H9 (cell line): ENCODE measurements around the gene SGIP1. TPM values are rescaled to one million over a fixed set of nuclear protein-coding genes. Genes with fewer than 3 reads are reported as not detected.

ENCODE experiments used
- DNase-seq: peaks from one replicate; pipeline ENCODE4 v3.0.0-alpha.2; 2017
- H2AFZ ChIP-seq: one replicate; pipeline ENCODE4 v1.6.1; 2013; ENCODE audit warnings: mild to moderate bottlenecking, low read length, control low read depth, moderate library complexity
- H2AK5ac ChIP-seq: 2 replicates; pipeline ENCODE4 v1.6.1; 2013; ENCODE audit warnings: low read length, control low read depth, mixed read lengths; ENCODE audit not compliant: insufficient read length
- H2BK120ac ChIP-seq: one replicate; pipeline ENCODE4 v1.6.1; 2013; ENCODE audit warnings: low read depth, mild to moderate bottlenecking, low read length, control low read depth, inconsistent platforms; ENCODE audit not compliant: poor library complexity, severe bottlenecking
- H2BK12ac ChIP-seq: 2 replicates; pipeline ENCODE4 v1.6.1; 2013; ENCODE audit warnings: low read length, control low read depth, mixed read lengths, low read depth; ENCODE audit not compliant: insufficient read length
- H2BK15ac ChIP-seq: 2 replicates; pipeline ENCODE4 v1.6.1; 2013; ENCODE audit warnings: low read depth, low read length, control low read depth
- H2BK20ac ChIP-seq: one replicate; pipeline ENCODE4 v1.6.1; 2013; ENCODE audit warnings: low read depth, mild to moderate bottlenecking, low read length, control low read depth, inconsistent platforms; ENCODE audit not compliant: poor library complexity, severe bottlenecking
- H2BK5ac ChIP-seq: 2 replicates; pipeline ENCODE4 v1.6.1; 2013; ENCODE audit warnings: low read length, control low read depth, mixed read lengths; ENCODE audit not compliant: insufficient read length
- H3K14ac ChIP-seq: 2 replicates; pipeline ENCODE4 v1.6.1; 2013; ENCODE audit warnings: low read length, control low read depth; ENCODE audit not compliant: insufficient read depth
- H3K18ac ChIP-seq: 2 replicates; pipeline ENCODE4 v1.6.1; 2013; ENCODE audit warnings: low read depth, mild to moderate bottlenecking, mixed read lengths, low read length, control low read depth; ENCODE audit not compliant: insufficient read length
- H3K23ac ChIP-seq: 2 replicates; pipeline ENCODE4 v1.6.1; 2013; ENCODE audit warnings: low read length, control low read depth, mixed read lengths, low read depth; ENCODE audit not compliant: insufficient read length
- H3K23me2 ChIP-seq: 2 replicates; pipeline ENCODE4 v1.6.1; 2013; ENCODE audit warnings: low read depth, mild to moderate bottlenecking, mixed read lengths, low read length, control low read depth; ENCODE audit not compliant: insufficient read length, poor library complexity, severe bottlenecking
- H3K27ac ChIP-seq: 2 replicates; pipeline ENCODE4 v1.5.1; 2013; ENCODE audit warnings: low read length, control low read depth, mixed read lengths, low read depth; ENCODE audit not compliant: insufficient read length
- H3K27me3 ChIP-seq: 2 replicates; pipeline ENCODE4 v1.6.1; 2013; ENCODE audit warnings: low read length, control low read depth, inconsistent platforms; ENCODE audit not compliant: insufficient read depth
- H3K4ac ChIP-seq: 2 replicates; pipeline ENCODE4 v1.6.1; 2013; ENCODE audit warnings: low read depth, mild to moderate bottlenecking, control low read depth, inconsistent platforms, low read length, moderate library complexity
- H3K4me1 ChIP-seq: 2 replicates; pipeline ENCODE4 v1.6.1; 2013; ENCODE audit warnings: low read length, control low read depth, inconsistent platforms; ENCODE audit not compliant: insufficient read depth
- H3K4me2 ChIP-seq: 2 replicates; pipeline ENCODE4 v1.6.1; 2013; ENCODE audit warnings: low read length, control low read depth, mixed read lengths; ENCODE audit not compliant: insufficient read length, insufficient read depth
- H3K56ac ChIP-seq: 2 replicates; pipeline ENCODE4 v1.6.1; 2013; ENCODE audit warnings: low read depth, mild to moderate bottlenecking, mixed read lengths, low read length, control low read depth; ENCODE audit not compliant: insufficient read length
- H3K79me1 ChIP-seq: 2 replicates; pipeline ENCODE4 v1.6.1; 2013; ENCODE audit warnings: low read depth, mild to moderate bottlenecking, moderate library complexity, low read length, control low read depth, inconsistent platforms; ENCODE audit not compliant: insufficient read depth, poor library complexity, severe bottlenecking
- H3K79me2 ChIP-seq: 2 replicates; pipeline ENCODE4 v1.6.1; 2013; ENCODE audit warnings: low read length, control low read depth, inconsistent platforms; ENCODE audit not compliant: insufficient read depth
- H3K9ac ChIP-seq: 2 replicates; pipeline ENCODE4 v1.6.1; 2013; ENCODE audit warnings: low read length, control low read depth, mixed read lengths; ENCODE audit not compliant: insufficient read length; ENCODE audit errors: extremely low read depth
- H3K9me3 ChIP-seq: one replicate; pipeline ENCODE4 v1.6.1; 2013; ENCODE audit warnings: low read depth, low read length, inconsistent platforms; ENCODE audit not compliant: control insufficient read depth
- H3T11ph ChIP-seq: one replicate; pipeline ENCODE4 v1.6.1; 2013; ENCODE audit warnings: mild to moderate bottlenecking, low read length, control low read depth, inconsistent platforms
- H4K20me1 ChIP-seq: one replicate; pipeline ENCODE4 v1.6.1; 2013; ENCODE audit not compliant: control insufficient read depth, insufficient read length, insufficient read depth
- H4K5ac ChIP-seq: 2 replicates; pipeline ENCODE4 v1.6.1; 2013; ENCODE audit warnings: low read depth, mild to moderate bottlenecking, mixed read lengths, low read length, control low read depth; ENCODE audit not compliant: insufficient read length
- H4K8ac ChIP-seq: replicated peaks from 2 replicates; pipeline ENCODE4 v1.6.1; 2013; ENCODE audit warnings: low read length, control low read depth, mixed read lengths, low read depth; ENCODE audit not compliant: insufficient read length
- H4K91ac ChIP-seq: 2 replicates; pipeline ENCODE4 v1.6.1; 2013; ENCODE audit warnings: low read depth, mild to moderate bottlenecking, moderate library complexity, mixed read lengths, low read length, control low read depth; ENCODE audit not compliant: insufficient read length
- H3K27ac Mint-ChIP-seq, 3 experiments: 2 replicates in 2 of 3; 3 replicates in 1 of 3; pipeline ENCODE4 v1.8.0; 2020 to 2021; ENCODE audit warnings: mixed read lengths in 3 of 3, mild to moderate bottlenecking in 1 of 3, moderate library complexity in 1 of 3
- H3K27me3 Mint-ChIP-seq: 2 replicates; pipeline ENCODE4 v1.8.0; 2021; ENCODE audit warnings: low read depth, mild to moderate bottlenecking, moderate library complexity, mixed read lengths
- H3K36me3 Mint-ChIP-seq, 3 experiments: 2 replicates in 2 of 3; 3 replicates in 1 of 3; pipeline ENCODE4 v1.8.0; 2020 to 2021; ENCODE audit warnings: low read depth in 3 of 3, mixed read lengths in 3 of 3; ENCODE audit not compliant: insufficient read depth in 1 of 3
- H3K4me1 Mint-ChIP-seq, 2 experiments: 2 replicates each; pipeline ENCODE4 v1.8.0; 2020; ENCODE audit warnings: mixed read lengths in 2 of 2
- H3K4me3 Mint-ChIP-seq, 2 experiments: 2 replicates in 1 of 2; 3 replicates in 1 of 2; pipeline ENCODE4 v1.8.0; 2020 to 2021; ENCODE audit warnings: mild to moderate bottlenecking in 2 of 2, mixed read lengths in 2 of 2, moderate library complexity in 1 of 2
- H3K9me3 Mint-ChIP-seq, 2 experiments: 2 replicates in 1 of 2; 3 replicates in 1 of 2; pipeline ENCODE4 v1.8.0; 2020; ENCODE audit warnings: mild to moderate bottlenecking in 2 of 2, mixed read lengths in 2 of 2, moderate library complexity in 1 of 2
- CTCF ChIP-seq: fragments of 200-600 bp; sonication (generic); conservative IDR thresholded peaks from 3 replicates; pipeline ENCODE4 v1.8.0; 2021; ENCODE audit warnings: antibody characterized with exemption, mild to moderate bottlenecking
- WGBS: extraction: QIAGEN DNeasy Blood & Tissue Kit; methylation state at CpG from one replicate; pipeline ENCODE4 v1.1.7; 2013; ENCODE audit warnings: missing lambda C conversion rate, low lambda C conversion rate, mixed read lengths; ENCODE audit not compliant: insufficient read length; ENCODE audit errors: extremely low coverage; 5-methylcytosine and 5-hydroxymethylcytosine counted together
- total RNA-seq: library from RNA; stranded (reverse); gene quantifications from 2 replicates; pipeline ENCODE4 v1.2.1, GENCODE V29; 2021

SGIP1 gene
- total RNA-seq, 1 experiment from 2014 or later: 1.5 TPM

GRCh38 chr1:66684353-66684752 lies 150.4 kb downstream of the SGIP1 start:
- no peaks in the 10 kb centered on the region for H3K79me2 ChIP-seq
- no peak overlapping the region for H3K4me3 Mint-ChIP-seq
- H4K20me1 ChIP-seq: no peaks in the 10 kb centered on the region
- no peak overlapping the region for H2BK20ac ChIP-seq
- peaks cover 0 to 3% of the 10 kb centered on the region in 2 experiments; a peak in 1 of 4 replicates for H3K4me1 Mint-ChIP-seq
- H2BK120ac ChIP-seq: no peak overlapping the region
- no peak overlapping the region for H2AFZ ChIP-seq
- WGBS: no CpG with 5 or more reads among the region's 3 CpGs
- no peaks in the 10 kb centered on the region for H3K79me1 ChIP-seq
- no peak for TF ChIP-seq CTCF
- H4K91ac ChIP-seq: no peak overlapping the region
- H3K18ac ChIP-seq: no peak overlapping the region
- no peaks in the 10 kb centered on the region for H3K23me2 ChIP-seq
- no peak overlapping the region for H4K8ac ChIP-seq
- H3K36me3 Mint-ChIP-seq: no peaks in the 10 kb centered on the region
- no peak overlapping the region for H2AK5ac ChIP-seq
- H2BK15ac ChIP-seq: no peak overlapping the region
- no peak overlapping the region for H4K5ac ChIP-seq
- no peak overlapping the region for H3K27ac ChIP-seq
- no peak overlapping the region for H3T11ph ChIP-seq
- no peak overlapping the region for H3K14ac ChIP-seq
- no peak overlapping the region for H3K4ac ChIP-seq
- no peak overlapping the region for H3K27ac Mint-ChIP-seq
- H3K9me3 Mint-ChIP-seq: no peaks in the 10 kb centered on the region
- H3K9ac ChIP-seq: no peak overlapping the region
- H3K23ac ChIP-seq: no peak overlapping the region
- no peak overlapping the region for H2BK12ac ChIP-seq
- no peaks in the 10 kb centered on the region for H3K4me1 ChIP-seq
- no peak overlapping the region for H3K56ac ChIP-seq
- no peak overlapping the region for H3K4me2 ChIP-seq
- no peaks in the 10 kb centered on the region for H3K27me3 ChIP-seq
- no peaks in the 10 kb centered on the region for H3K27me3 Mint-ChIP-seq
- H2BK5ac ChIP-seq: no peak overlapping the region
- H3K9me3 ChIP-seq: no peaks in the 10 kb centered on the region
- no peak for DNase-seq
